Measurements from ENCODE around the gene PNPLA8. TPM values are rescaled to one million over a fixed set of nuclear protein-coding genes. Genes with fewer than 3 reads are reported as not detected.

The PNPLA8 gene
- total RNA-seq, 2 experiments from 2014 or later = 85.9 to 88.6 TPM

DNA sequence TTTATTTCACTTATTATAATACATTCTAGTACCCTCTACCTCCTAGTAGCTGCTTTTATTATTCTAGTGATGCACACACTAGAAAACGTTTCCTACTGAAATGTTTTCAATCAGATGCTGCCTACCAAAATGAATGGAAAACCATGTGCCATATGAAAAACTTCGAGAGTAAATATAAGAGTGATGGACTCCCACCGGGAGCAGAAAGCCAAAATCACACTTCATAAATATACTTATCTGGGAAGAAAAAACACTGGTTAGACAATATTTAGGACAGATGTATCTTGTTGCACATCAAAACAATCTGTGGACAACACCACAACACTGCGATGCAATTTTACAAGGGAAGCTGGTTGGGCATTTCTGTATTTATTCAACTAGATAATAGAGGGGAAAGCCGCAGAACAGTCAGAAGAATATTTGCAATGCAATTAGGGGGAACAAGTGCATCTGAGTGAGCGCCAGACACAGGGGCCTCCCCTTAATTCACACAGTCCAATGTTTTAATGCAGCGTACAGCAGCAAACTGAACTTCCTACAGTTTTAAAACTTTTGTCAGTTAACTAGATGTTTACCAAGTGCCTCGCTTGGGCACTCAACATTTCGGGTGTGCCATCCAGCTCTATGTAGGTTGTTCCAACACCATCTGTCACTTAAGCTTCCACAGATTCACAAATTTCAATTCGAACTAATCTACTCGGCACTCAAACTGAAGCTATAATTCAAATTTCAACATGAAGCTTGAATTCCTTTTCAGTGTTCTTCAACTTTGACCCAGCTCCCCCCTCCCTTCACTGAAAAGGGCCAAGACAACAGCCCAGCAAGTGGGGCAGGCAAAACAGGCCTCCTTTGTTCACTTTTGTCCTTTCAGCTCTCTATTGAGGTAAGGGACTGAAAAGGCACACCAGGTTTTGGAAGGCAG lies 77.1 kb downstream of the PNPLA8 start:
- no peak for DNase-seq
- H3K9me3 ChIP-seq (ENCODE audit: control insufficient read depth in 1 of 2, insufficient read depth in 1 of 2, low read length in 2 of 2) = no peaks in the 10 kb centered on the region
- no peaks in the 10 kb centered on the region for H3K36me3 Mint-ChIP-seq (ENCODE audit: low read depth)
- H3K27ac Mint-ChIP-seq = no peak overlapping the region
- TF ChIP-seq, protein P1, sequence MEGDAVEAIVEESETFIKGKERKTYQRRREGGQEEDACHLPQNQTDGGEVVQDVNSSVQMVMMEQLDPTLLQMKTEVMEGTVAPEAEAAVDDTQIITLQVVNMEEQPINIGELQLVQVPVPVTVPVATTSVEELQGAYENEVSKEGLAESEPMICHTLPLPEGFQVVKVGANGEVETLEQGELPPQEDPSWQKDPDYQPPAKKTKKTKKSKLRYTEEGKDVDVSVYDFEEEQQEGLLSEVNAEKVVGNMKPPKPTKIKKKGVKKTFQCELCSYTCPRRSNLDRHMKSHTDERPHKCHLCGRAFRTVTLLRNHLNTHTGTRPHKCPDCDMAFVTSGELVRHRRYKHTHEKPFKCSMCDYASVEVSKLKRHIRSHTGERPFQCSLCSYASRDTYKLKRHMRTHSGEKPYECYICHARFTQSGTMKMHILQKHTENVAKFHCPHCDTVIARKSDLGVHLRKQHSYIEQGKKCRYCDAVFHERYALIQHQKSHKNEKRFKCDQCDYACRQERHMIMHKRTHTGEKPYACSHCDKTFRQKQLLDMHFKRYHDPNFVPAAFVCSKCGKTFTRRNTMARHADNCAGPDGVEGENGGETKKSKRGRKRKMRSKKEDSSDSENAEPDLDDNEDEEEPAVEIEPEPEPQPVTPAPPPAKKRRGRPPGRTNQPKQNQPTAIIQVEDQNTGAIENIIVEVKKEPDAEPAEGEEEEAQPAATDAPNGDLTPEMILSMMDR (IDR thresholded peaks at IDR 0.05) = no peak
- H3K27ac ChIP-seq (ENCODE audit: low read depth in 1 of 2, low read length in 2 of 2) = no peak overlapping the region
- ChIA-PET POLR2A (interaction anchor here (0.7 kb wide), 1 partner anchor 46 kb away, joined by 3 read pairs; no protein-coding TSS in a partner anchor), CTCF (no interaction called here)
- H3K4me1 ChIP-seq (ENCODE audit: insufficient read depth, low read length) = no peaks in the 10 kb centered on the region
- H3K36me3 ChIP-seq (ENCODE audit: insufficient read depth, low read length) = no peaks in the 10 kb centered on the region
- H3K4me3 ChIP-seq (ENCODE audit: low read length) = no peak overlapping the region
- ATAC-seq (ENCODE audit: poor library complexity) = no peak
- peaks cover 66% of the 10 kb centered on the region for H3K27me3 Mint-ChIP-seq
- H3K4me3 Mint-ChIP-seq = no peak overlapping the region
- H3K9me3 Mint-ChIP-seq = no peaks in the 10 kb centered on the region
- intact Hi-C loops (cut with DNase I, micrococcal nuclease) = no loop called here
- H3K4me1 Mint-ChIP-seq (ENCODE audit: low read depth) = peaks cover 6% of the 10 kb centered on the region
- H3K27me3 ChIP-seq (ENCODE audit: control insufficient read depth in 1 of 2, insufficient read depth in 2 of 2, low read length in 2 of 2) = peaks cover 2 to 19% of the 10 kb centered on the region in 2 experiments

DNA sequence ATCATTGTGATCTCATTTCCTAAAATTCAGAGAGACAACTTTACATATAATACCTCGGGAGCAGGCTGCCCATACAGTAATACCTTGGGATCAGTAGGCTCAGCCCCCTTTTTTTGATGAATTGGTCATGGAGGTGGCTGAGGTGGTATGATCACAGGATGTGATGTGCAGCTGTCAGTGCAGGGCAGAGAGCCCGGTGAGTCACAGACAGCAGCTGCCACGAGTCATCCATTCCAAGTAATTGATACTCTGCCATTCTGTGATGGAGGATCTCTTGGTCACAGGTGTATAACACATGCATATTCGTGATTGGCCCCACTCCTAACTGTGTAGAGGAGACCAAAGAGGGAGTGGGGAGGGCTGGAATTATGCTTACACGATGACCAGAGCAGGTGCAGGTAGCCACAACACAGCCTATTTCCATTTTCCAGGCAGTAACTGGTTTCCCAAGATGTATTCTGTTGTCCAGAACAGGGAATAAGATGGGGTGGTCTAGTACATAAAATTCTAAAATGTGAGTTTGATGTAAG lies 83.8 kb downstream of the PNPLA8 start:
- Histone ChIP-seq H3K36me3 (ENCODE audit: insufficient read depth, low read length) (no peaks in the 10 kb centered on the region), H3K4me3 (ENCODE audit: low read length) (no peak overlapping the region), H3K27me3 (ENCODE audit: control insufficient read depth in 1 of 2, insufficient read depth in 2 of 2, low read length in 2 of 2) (no peaks in the 10 kb centered on the region), H3K9me3 (ENCODE audit: control insufficient read depth in 1 of 2, insufficient read depth in 1 of 2, low read length in 2 of 2) (no peaks in the 10 kb centered on the region), H3K4me1 (ENCODE audit: insufficient read depth, low read length) (no peaks in the 10 kb centered on the region), H3K27ac (ENCODE audit: low read depth in 1 of 2, low read length in 2 of 2) (no peak overlapping the region)
- TF ChIP-seq, protein P1 (IDR thresholded peaks at IDR 0.05) = no peak
- ChIA-PET POLR2A (no interaction called here), CTCF (no interaction called here)
- ATAC-seq (ENCODE audit: poor library complexity) = no peak
- no peak overlapping the region for H3K27ac Mint-ChIP-seq
- DNase-seq = no peak
- H3K4me1 Mint-ChIP-seq (ENCODE audit: low read depth) = no peaks in the 10 kb centered on the region
- peaks cover 14% of the 10 kb centered on the region for H3K27me3 Mint-ChIP-seq
- intact Hi-C loops (cut with DNase I, micrococcal nuclease) = no loop called here
- H3K4me3 Mint-ChIP-seq = no peak overlapping the region
- no peaks in the 10 kb centered on the region for H3K36me3 Mint-ChIP-seq (ENCODE audit: low read depth)
- H3K9me3 Mint-ChIP-seq = no peaks in the 10 kb centered on the region

DNA sequence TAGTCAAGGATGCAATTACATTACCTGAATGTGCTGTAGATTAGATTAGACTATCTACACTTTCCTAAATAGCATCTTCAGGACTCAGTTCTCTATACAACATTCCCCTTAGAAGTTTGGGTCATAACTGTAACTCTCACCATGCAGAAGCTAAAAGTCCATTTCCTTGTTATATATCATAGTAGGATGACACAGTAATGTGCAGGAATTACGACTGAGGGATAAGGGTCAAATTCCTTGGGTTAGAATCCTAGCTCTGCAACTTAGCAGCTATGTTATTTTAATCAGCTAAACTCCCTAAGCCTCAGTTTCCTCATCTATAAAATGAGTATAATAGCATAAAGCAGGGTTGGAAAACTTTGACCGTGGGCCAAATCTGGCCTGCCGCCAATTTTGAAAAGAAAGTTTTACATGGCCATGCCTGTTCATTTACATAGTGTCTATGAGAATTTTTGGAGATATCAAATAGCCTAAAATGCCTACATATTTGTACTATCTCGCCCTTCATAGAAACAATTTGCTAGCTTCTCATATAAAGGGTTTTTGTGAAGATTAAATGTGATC lies 84.5 kb downstream of the PNPLA8 start:
- Histone ChIP-seq H3K4me1 (ENCODE audit: insufficient read depth, low read length) (no peaks in the 10 kb centered on the region), H3K27me3 (ENCODE audit: control insufficient read depth in 1 of 2, insufficient read depth in 2 of 2, low read length in 2 of 2) (no peaks in the 10 kb centered on the region), H3K9me3 (ENCODE audit: control insufficient read depth in 1 of 2, insufficient read depth in 1 of 2, low read length in 2 of 2) (no peaks in the 10 kb centered on the region), H3K27ac (ENCODE audit: low read depth in 1 of 2, low read length in 2 of 2) (no peak overlapping the region), H3K4me3 (ENCODE audit: low read length) (no peak overlapping the region), H3K36me3 (ENCODE audit: insufficient read depth, low read length) (no peaks in the 10 kb centered on the region)
- TF ChIP-seq, protein P1 (IDR thresholded peaks at IDR 0.05) = no peak
- ChIA-PET POLR2A (interaction anchor here (0.5 kb wide), 1 partner anchor 500 kb away, joined by 3 read pairs; no protein-coding TSS in a partner anchor), CTCF (no interaction called here)
- H3K27ac Mint-ChIP-seq = no peak overlapping the region
- no peaks in the 10 kb centered on the region for H3K36me3 Mint-ChIP-seq (ENCODE audit: low read depth)
- H3K9me3 Mint-ChIP-seq = no peaks in the 10 kb centered on the region
- no peaks in the 10 kb centered on the region for H3K4me1 Mint-ChIP-seq (ENCODE audit: low read depth)
- intact Hi-C loops (cut with DNase I, micrococcal nuclease) = no loop called here
- ATAC-seq (ENCODE audit: poor library complexity) (no peak), DNase-seq (no peak)
- H3K4me3 Mint-ChIP-seq = no peak overlapping the region
- H3K27me3 Mint-ChIP-seq = peaks cover 11% of the 10 kb centered on the region
